ENCODE data around the gene MICAL2. TPM values are rescaled to one million over a fixed set of nuclear protein-coding genes. Genes with fewer than 3 reads are reported as not detected.

The MICAL2 gene
- total RNA-seq, 4 donors from 2014 or later, result 24.7 to 53.7 (median 37.0) TPM

- ATAC-seq (no peak), DNase-seq (no peak)
- peaks cover 0 to 24% of the 10 kb centered on the region in 2 donors for H3K36me3 ChIP-seq
- intact Hi-C loops (cut with DNase I; ENCODE audit: low total_unique reads) (no loop called here), in situ Hi-C loops (cut with MboI; ENCODE audit: low sequenced_read_pairs in 4 of 4) (no loop called here)
- no peak overlapping the region for H3K4me3 ChIP-seq
- peaks cover 8 to 27% of the 10 kb centered on the region in 2 donors for H3K4me1 ChIP-seq
- no peak overlapping the region for H3K27ac ChIP-seq
- H3K9me3 ChIP-seq, result no peaks in the 10 kb centered on the region
- H3K27me3 ChIP-seq, result no peaks in the 10 kb centered on the region
- TF ChIP-seq POLR2A (IDR thresholded peaks at IDR 0.05), result no peak
- no peak for TF ChIP-seq CTCF (IDR thresholded peaks at IDR 0.05 in 4 of 5, conservative IDR thresholded peaks at IDR 0.05 in 1 of 5)
These were observed 133.1 kb downstream of the MICAL2 start for GRCh38 chr11:12243486-12243885.

- intact Hi-C loops (cut with DNase I; ENCODE audit: low total_unique reads) (no loop called here), in situ Hi-C loops (cut with MboI; ENCODE audit: low sequenced_read_pairs in 4 of 4) (no loop called here)
- Histone ChIP-seq H3K27me3 (no peaks in the 10 kb centered on the region), H3K9me3 (no peaks in the 10 kb centered on the region), H3K4me3 (no peak overlapping the region), H3K4me1 (peaks cover 8 to 27% of the 10 kb centered on the region in 2 donors), H3K36me3 (peaks cover 0 to 24% of the 10 kb centered on the region in 2 donors), H3K27ac (no peak overlapping the region)
- no peak for TF ChIP-seq POLR2A (IDR thresholded peaks at IDR 0.05)
- TF ChIP-seq CTCF (IDR thresholded peaks at IDR 0.05 in 4 of 5, conservative IDR thresholded peaks at IDR 0.05 in 1 of 5), result no peak
- peak in 1 of 2 donors; percentile 8 for ATAC-seq
- DNase-seq, result no peak
These were observed 133.6 kb downstream of the MICAL2 start for GRCh38 chr11:12243911-12244550.

- ATAC-seq (no peak), DNase-seq (peak in 1 of 2 donors; percentile 23)
- Histone ChIP-seq H3K27me3 (no peaks in the 10 kb centered on the region), H3K36me3 (peaks cover 0 to 16% of the 10 kb centered on the region in 2 donors), H3K27ac (no peak overlapping the region), H3K4me3 (no peak overlapping the region), H3K4me1 (peaks cover 8 to 27% of the 10 kb centered on the region in 2 donors), H3K9me3 (no peaks in the 10 kb centered on the region)
- intact Hi-C loops (cut with DNase I; ENCODE audit: low total_unique reads) (no loop called here), in situ Hi-C loops (cut with MboI; ENCODE audit: low sequenced_read_pairs in 4 of 4) (no loop called here)
- TF ChIP-seq CTCF (IDR thresholded peaks at IDR 0.05 in 4 of 5, conservative IDR thresholded peaks at IDR 0.05 in 1 of 5) (no peak), POLR2A (IDR thresholded peaks at IDR 0.05) (no peak)
These were observed 134.7 kb downstream of the MICAL2 start for GRCh38 chr11:12245091-12245490.

- ATAC-seq (no peak), DNase-seq (no peak)
- TF ChIP-seq POLR2A (IDR thresholded peaks at IDR 0.05), result no peak
- no peak for TF ChIP-seq CTCF (IDR thresholded peaks at IDR 0.05 in 4 of 5, conservative IDR thresholded peaks at IDR 0.05 in 1 of 5)
- intact Hi-C loops (cut with DNase I; ENCODE audit: low total_unique reads), result no loop called here
- Histone ChIP-seq H3K4me3 (no peak overlapping the region), H3K9me3 (no peaks in the 10 kb centered on the region), H3K4me1 (peaks cover 6 to 27% of the 10 kb centered on the region in 2 donors), H3K27me3 (no peaks in the 10 kb centered on the region), H3K36me3 (peaks cover 0 to 15% of the 10 kb centered on the region in 2 donors), H3K27ac (peak overlapping the region in 1 of 4 donors; percentile 16)
- in situ Hi-C loops (cut with MboI; ENCODE audit: low sequenced_read_pairs in 4 of 4), result no loop called here
These were observed 135.2 kb downstream of the MICAL2 start for GRCh38 chr11:12245549-12246016.

All from gastrocnemius medialis (tissue), 4 donors.